Loucy (cell line): ENCODE data around the gene EXOSC7.

ENCODE experiments used
- H2AFZ ChIP-seq: fragments of 200-600 bp; sonication (generic); 2 replicates; pipeline ENCODE4 v1.6.0; 2016; ENCODE audit warnings: antibody characterized with exemption, mild to moderate bottlenecking, low read length, moderate library complexity
- H3F3A ChIP-seq: fragments of 200-600 bp; 2 replicates; pipeline ENCODE4 v1.6.0; 2016; ENCODE audit warnings: antibody characterized with exemption, low read depth, mild to moderate bottlenecking
- H3K27me3 ChIP-seq: fragments of 200-600 bp; sonication (generic); 2 replicates; pipeline ENCODE4 v1.6.1; 2014; ENCODE audit warnings: low read length, mild to moderate bottlenecking; ENCODE audit not compliant: insufficient read depth, poor library complexity, severe bottlenecking
- H3K36me3 ChIP-seq: fragments of 200-600 bp; sonication (generic); 2 replicates; pipeline ENCODE4 v1.6.1; 2016; ENCODE audit warnings: low read length; ENCODE audit not compliant: insufficient read depth
- H3K4me1 ChIP-seq: fragments of 200-600 bp; sonication (generic); 2 replicates; pipeline ENCODE4 v1.5.1; 2014; ENCODE audit warnings: low read length, mild to moderate bottlenecking; ENCODE audit not compliant: insufficient read depth, poor library complexity, severe bottlenecking
- H3K4me2 ChIP-seq: fragments of 200-600 bp; sonication (generic); 2 replicates; pipeline ENCODE4 v1.6.0; 2014; ENCODE audit warnings: antibody characterized with exemption, low read length, low read depth, mild to moderate bottlenecking; ENCODE audit not compliant: poor library complexity, severe bottlenecking
- H3K4me3 ChIP-seq: fragments of 200-600 bp; sonication (generic); 2 replicates; pipeline ENCODE4 v1.5.1; 2014; ENCODE audit warnings: low read length, mild to moderate bottlenecking, mixed read lengths; ENCODE audit not compliant: poor library complexity, severe bottlenecking
- H3K79me2 ChIP-seq: fragments of 200-600 bp; sonication (generic); 2 replicates; pipeline ENCODE4 v1.6.1; 2014; ENCODE audit warnings: low read length; ENCODE audit not compliant: insufficient read depth
- H3K9ac ChIP-seq: fragments of 200-600 bp; sonication (generic); 2 replicates; pipeline ENCODE4 v1.6.0; 2014; ENCODE audit warnings: mild to moderate bottlenecking, low read depth, low read length, moderate library complexity; ENCODE audit not compliant: poor library complexity, severe bottlenecking
- H3K9me2 ChIP-seq: fragments of 200-600 bp; sonication (generic); replicated peaks from 2 replicates; pipeline ENCODE4 v1.6.1; 2016; ENCODE audit warnings: low read depth, low read length, mixed read lengths
- H3K9me3 ChIP-seq: fragments of 200-600 bp; sonication (generic); 2 replicates; pipeline ENCODE4 v1.6.1; 2014; ENCODE audit warnings: mild to moderate bottlenecking, antibody characterized with exemption, low read length, low read depth; ENCODE audit not compliant: insufficient read depth
- H4K20me1 ChIP-seq: fragments of 200-600 bp; sonication (generic); 2 replicates; pipeline ENCODE4 v1.6.0; 2014; ENCODE audit warnings: antibody characterized with exemption, low read length, mild to moderate bottlenecking; ENCODE audit not compliant: insufficient read depth, poor library complexity, severe bottlenecking
- CTCF ChIP-seq: fragments of 200-600 bp; sonication (generic); conservative IDR thresholded peaks from 2 replicates; pipeline ENCODE4 v1.5.1; 2014; ENCODE audit warnings: mild to moderate bottlenecking, antibody characterized with exemption, low read length
- EZH2phosphoT487 ChIP-seq: fragments of 200-600 bp; IDR thresholded peaks from 2 replicates; pipeline ENCODE4 v1.6.1; 2018; ENCODE audit warnings: antibody characterized with exemption, mild to moderate bottlenecking, moderate library complexity, borderline replicate concordance

EXOSC7 gene

GRCh38 chr3:45026957-45027356 lies 50.9 kb downstream of the EXOSC7 start:
- Histone ChIP-seq H3K9ac (no peak overlapping the region), H3K79me2 (no peaks in the 10 kb centered on the region), H3K4me1 (no peaks in the 10 kb centered on the region), H3K4me2 (no peak overlapping the region), H4K20me1 (no peaks in the 10 kb centered on the region), H3K27me3 (no peaks in the 10 kb centered on the region), H3K4me3 (no peak overlapping the region), H3K9me3 (no peaks in the 10 kb centered on the region), H2AFZ (no peak overlapping the region), H3K9me2 (no peaks in the 10 kb centered on the region), H3F3A (no peaks in the 10 kb centered on the region), H3K36me3 (no peaks in the 10 kb centered on the region)
- no peak for TF ChIP-seq EZH2phosphoT487
- TF ChIP-seq CTCF = no peak

GRCh38 chr3:45027441-45027840 lies 51.4 kb downstream of the EXOSC7 start:
- Histone ChIP-seq H3K79me2 (no peaks in the 10 kb centered on the region), H3K9me3 (no peaks in the 10 kb centered on the region), H3K4me2 (no peak overlapping the region), H3K36me3 (no peaks in the 10 kb centered on the region), H2AFZ (no peak overlapping the region), H3K4me1 (no peaks in the 10 kb centered on the region), H3K4me3 (no peak overlapping the region), H3K27me3 (no peaks in the 10 kb centered on the region), H3K9ac (no peak overlapping the region), H3F3A (no peaks in the 10 kb centered on the region), H4K20me1 (no peaks in the 10 kb centered on the region), H3K9me2 (no peaks in the 10 kb centered on the region)
- TF ChIP-seq EZH2phosphoT487 (no peak), CTCF (no peak)

- Histone ChIP-seq H3K27me3 (no peaks in the 10 kb centered on the region), H3K4me3 (no peak overlapping the region), H3K4me1 (peaks cover 7% of the 10 kb centered on the region), H3K9ac (no peak overlapping the region), H4K20me1 (no peaks in the 10 kb centered on the region), H3K9me2 (no peaks in the 10 kb centered on the region), H3K79me2 (no peaks in the 10 kb centered on the region), H3K9me3 (no peaks in the 10 kb centered on the region), H3F3A (no peaks in the 10 kb centered on the region), H3K4me2 (no peak overlapping the region), H3K36me3 (no peaks in the 10 kb centered on the region), H2AFZ (no peak overlapping the region)
- TF ChIP-seq CTCF = no peak
- TF ChIP-seq EZH2phosphoT487 = no peak
Observed at GRCh38 chr3:45029216-45029615, 53.2 kb downstream of the EXOSC7 start.
